Fibroblast of lung (primary cell): ENCODE measurements around the gene PXDN.

Experiments
- EZH2 ChIP-seq: IDR thresholded peaks from 2 replicates; pipeline ENCODE4 v1.5.1; 2012; ENCODE audit warnings: low read length, control low read depth, mild to moderate bottlenecking; ENCODE audit errors: missing control alignments
- TF ChIP-seq, protein P1 (sequence below), 2 donors: IDR thresholded peaks in 1 of 2; conservative IDR thresholded peaks in 1 of 2; 1 replicate in 1 of 2; 2 replicates in 1 of 2; pipeline ENCODE4 v1.5.1; 2011 to 2012; ENCODE audit warnings: low read length in 2 of 2, control low read depth in 1 of 2, inconsistent platforms in 1 of 2, low read depth in 1 of 2, mild to moderate bottlenecking in 1 of 2

DNA sequence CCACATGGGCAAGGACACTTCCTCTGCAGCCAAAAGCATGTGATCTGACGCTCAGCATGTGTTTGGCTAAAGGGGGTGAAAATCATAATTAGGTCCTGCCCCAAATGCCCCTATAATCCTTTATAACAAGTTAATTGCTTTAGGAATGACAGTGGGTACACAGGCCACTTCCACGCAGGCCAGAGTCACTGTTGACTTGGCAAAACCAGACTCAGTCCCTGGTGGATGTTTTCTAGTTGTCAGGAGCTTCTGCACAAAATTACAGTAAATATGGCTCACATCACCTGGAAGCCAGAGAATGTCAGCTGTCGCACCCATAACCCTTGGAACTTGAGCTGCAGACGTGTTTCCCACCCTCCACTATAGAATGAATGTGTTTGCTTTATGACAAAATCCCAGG, 13.3 kb upstream of the PXDN start:
- TF ChIP-seq, protein P1, sequence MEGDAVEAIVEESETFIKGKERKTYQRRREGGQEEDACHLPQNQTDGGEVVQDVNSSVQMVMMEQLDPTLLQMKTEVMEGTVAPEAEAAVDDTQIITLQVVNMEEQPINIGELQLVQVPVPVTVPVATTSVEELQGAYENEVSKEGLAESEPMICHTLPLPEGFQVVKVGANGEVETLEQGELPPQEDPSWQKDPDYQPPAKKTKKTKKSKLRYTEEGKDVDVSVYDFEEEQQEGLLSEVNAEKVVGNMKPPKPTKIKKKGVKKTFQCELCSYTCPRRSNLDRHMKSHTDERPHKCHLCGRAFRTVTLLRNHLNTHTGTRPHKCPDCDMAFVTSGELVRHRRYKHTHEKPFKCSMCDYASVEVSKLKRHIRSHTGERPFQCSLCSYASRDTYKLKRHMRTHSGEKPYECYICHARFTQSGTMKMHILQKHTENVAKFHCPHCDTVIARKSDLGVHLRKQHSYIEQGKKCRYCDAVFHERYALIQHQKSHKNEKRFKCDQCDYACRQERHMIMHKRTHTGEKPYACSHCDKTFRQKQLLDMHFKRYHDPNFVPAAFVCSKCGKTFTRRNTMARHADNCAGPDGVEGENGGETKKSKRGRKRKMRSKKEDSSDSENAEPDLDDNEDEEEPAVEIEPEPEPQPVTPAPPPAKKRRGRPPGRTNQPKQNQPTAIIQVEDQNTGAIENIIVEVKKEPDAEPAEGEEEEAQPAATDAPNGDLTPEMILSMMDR (conservative IDR thresholded peaks at IDR 0.05 in 1 of 2, IDR thresholded peaks at IDR 0.05 in 1 of 2; ENCODE audit: low read depth in 1 of 2, low read length in 2 of 2): no peak
- no peak for TF ChIP-seq EZH2
